ENCODE results near the gene CNN3.

CNN3 gene

GRCh38 chr1:94887603-94888171 lies 39.2 kb downstream of the CNN3 start:
- DNase-seq (ENCODE audit: low spot score): no peak

GRCh38 chr1:94887106-94887505 lies 39.8 kb downstream of the CNN3 start:
- DNase-seq (ENCODE audit: low spot score): no peak

GRCh38 chr1:94886361-94886760 lies 40.5 kb downstream of the CNN3 start:
- no peak for DNase-seq (ENCODE audit: low spot score)

- DNase-seq (ENCODE audit: low spot score): no peak
Measured at GRCh38 chr1:94884507-94884906, 42.4 kb downstream of the CNN3 start.

GRCh38 chr1:94884106-94884505 lies 42.8 kb downstream of the CNN3 start:
- no peak for DNase-seq (ENCODE audit: low spot score)

- DNase-seq (ENCODE audit: low spot score): no peak
Measured at GRCh38 chr1:94883691-94884090, 43.2 kb downstream of the CNN3 start.

- no peak for DNase-seq (ENCODE audit: low spot score)
Measured at GRCh38 chr1:94878329-94878728, 48.6 kb downstream of the CNN3 start.

GRCh38 chr1:94876362-94876761 lies 50.5 kb downstream of the CNN3 start:
- no peak for DNase-seq (ENCODE audit: low spot score)

- no peak for DNase-seq (ENCODE audit: low spot score)
Measured at GRCh38 chr1:94875794-94876193, 51.1 kb downstream of the CNN3 start.

- no peak for DNase-seq (ENCODE audit: low spot score)
Measured at GRCh38 chr1:94874423-94874822, 52.5 kb downstream of the CNN3 start.

- no peak for DNase-seq (ENCODE audit: low spot score)
Measured at GRCh38 chr1:94873520-94874351, 53.2 kb downstream of the CNN3 start.

GRCh38 chr1:94872771-94873495 lies 54.0 kb downstream of the CNN3 start:
- no peak for DNase-seq (ENCODE audit: low spot score)

- no peak for DNase-seq (ENCODE audit: low spot score)
Measured at GRCh38 chr1:94871031-94871430, 55.9 kb downstream of the CNN3 start.

GRCh38 chr1:94866164-94866807 lies 60.6 kb downstream of the CNN3 start:
- no peak for DNase-seq (ENCODE audit: low spot score)

GRCh38 chr1:94865360-94865759 lies 61.5 kb downstream of the CNN3 start:
- no peak for DNase-seq (ENCODE audit: low spot score)

GRCh38 chr1:94864821-94865220 lies 62.1 kb downstream of the CNN3 start:
- DNase-seq (ENCODE audit: low spot score): no peak

GRCh38 chr1:94863919-94864318 lies 63.0 kb downstream of the CNN3 start:
- DNase-seq (ENCODE audit: low spot score): peak; percentile 77

GRCh38 chr1:94863297-94863911 lies 63.5 kb downstream of the CNN3 start:
- peak; percentile 2 for DNase-seq (ENCODE audit: low spot score)

- no peak for DNase-seq (ENCODE audit: low spot score)
Measured at GRCh38 chr1:94862718-94863117, 64.2 kb downstream of the CNN3 start.

GRCh38 chr1:94859174-94859573 lies 67.7 kb downstream of the CNN3 start:
- no peak for DNase-seq (ENCODE audit: low spot score)

GRCh38 chr1:94858276-94858675 lies 68.6 kb downstream of the CNN3 start:
- no peak for DNase-seq (ENCODE audit: low spot score)

GRCh38 chr1:94856868-94857267 lies 70.0 kb downstream of the CNN3 start:
- DNase-seq (ENCODE audit: low spot score): no peak
